GM19395 (cell line): Measurements from ENCODE around the gene TSPAN10.

ENCODE experiments used
- ATAC-seq: cut with Tn5 transposase; IDR thresholded peaks from one replicate; pipeline ENCODE4 v1.9.1; 2021; ENCODE audit warnings: mild to moderate bottlenecking, moderate library complexity; ENCODE audit not compliant: unreplicated experiment

TSPAN10 gene

DNA sequence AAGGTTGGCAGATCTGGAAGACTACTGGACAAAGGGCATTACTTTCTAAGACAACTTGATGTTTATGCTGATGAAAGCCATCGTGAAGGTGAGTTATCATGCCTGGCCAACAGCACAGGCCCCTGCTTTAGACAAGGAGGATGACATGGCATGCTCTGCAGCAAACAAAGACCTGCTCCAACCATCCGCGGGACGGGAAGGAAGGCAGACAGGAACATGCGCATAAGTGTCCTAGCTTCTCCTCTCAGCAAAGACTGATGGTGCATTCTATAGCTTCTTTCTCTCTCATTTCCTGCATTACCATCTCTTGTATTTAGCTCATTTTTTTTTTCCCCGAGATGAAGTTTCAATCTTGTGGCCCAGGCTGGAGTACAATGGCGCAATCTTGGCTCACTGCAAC, 5.5 kb upstream of the TSPAN10 start:
- no peak for ATAC-seq

- ATAC-seq = no peak
Observed at GRCh38 chr17:81635431-81635830, 1.6 kb upstream of the TSPAN10 start.

- no peak for ATAC-seq
Observed at GRCh38 chr17:81635973-81636504, 957 bp upstream of the TSPAN10 start.

DNA sequence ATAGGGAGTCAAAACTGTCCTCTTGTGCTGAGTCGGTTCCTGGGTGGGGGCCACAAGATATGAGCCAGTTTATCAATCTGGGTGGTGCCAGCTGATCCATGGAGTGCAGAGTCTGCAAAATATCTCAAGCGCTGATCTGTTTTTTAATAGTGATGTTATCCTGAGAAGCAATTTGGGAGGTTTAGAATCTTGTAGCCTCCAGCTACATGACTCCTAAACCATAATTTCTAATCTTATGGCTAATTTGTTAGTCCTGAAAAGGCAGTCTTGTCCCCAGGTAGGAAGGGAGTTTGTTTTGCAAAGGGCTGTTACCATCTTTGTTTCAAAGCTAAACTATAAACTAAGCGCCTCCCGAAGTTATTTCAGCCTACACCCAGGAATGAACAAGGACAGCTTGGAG, 1.7 kb downstream of the TSPAN10 start:
- no peak for ATAC-seq

DNA sequence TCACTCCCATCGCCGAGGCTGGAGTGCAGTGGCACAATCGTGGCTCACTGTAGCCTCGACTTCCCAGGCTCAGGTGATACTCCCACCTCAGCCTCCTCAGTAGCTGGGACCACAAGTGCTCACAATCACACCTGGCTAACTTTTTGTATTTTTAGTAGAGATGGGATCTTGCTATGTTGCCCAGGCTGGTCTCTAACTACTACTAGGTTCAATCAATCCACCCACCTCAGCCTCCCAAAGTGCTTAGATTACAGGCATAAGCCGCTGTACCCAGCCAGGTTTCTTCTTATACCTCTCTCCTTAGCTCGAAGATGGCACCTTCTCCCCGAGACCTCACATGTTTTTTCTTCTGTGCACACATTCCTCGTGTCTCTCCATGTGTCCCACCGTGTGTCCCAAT, 3.0 kb downstream of the TSPAN10 start:
- ATAC-seq = no peak

DNA sequence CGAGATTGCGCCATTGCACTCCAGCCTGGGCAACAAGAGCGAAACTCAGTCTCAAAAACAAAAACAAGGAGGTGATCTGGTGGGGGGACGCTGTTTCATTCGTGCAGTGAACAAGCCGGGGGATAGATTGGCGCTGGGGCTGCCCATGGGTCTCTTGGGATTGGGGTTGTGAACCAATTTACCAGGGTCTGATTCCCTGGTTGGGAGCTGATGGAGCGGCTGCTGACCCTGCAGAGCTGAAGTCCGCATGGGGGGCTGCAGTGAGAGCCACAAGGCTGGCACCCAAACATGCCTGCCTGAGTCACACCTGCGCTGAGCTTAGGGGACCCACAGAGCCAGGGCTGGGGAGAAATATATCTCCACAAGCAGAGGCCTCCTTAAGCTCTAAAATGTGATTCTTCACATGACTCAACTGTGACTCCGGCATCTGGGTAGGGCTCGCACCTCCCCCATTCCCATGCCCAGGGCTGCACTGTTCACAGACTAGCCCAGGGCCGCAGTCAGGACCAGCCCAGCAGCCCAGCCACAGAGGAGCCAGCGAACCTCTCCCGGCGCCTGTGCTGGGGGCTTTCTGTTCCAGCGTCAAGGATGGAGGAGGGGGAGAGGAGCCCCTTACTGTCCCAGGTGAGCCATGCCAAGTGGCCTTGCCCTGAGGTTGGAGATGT, 5.0 kb downstream of the TSPAN10 start:
- no peak for ATAC-seq

GRCh38 chr17:81644496-81644895, 7.5 kb downstream of the TSPAN10 start:
- no peak for ATAC-seq

- ATAC-seq = no peak
Observed at GRCh38 chr17:81644976-81645952, 8.3 kb downstream of the TSPAN10 start.

GRCh38 chr17:81646869-81647600, 10.0 kb downstream of the TSPAN10 start:
- ATAC-seq = no peak

GRCh38 chr17:81647640-81648012, 10.6 kb downstream of the TSPAN10 start:
- no peak for ATAC-seq

GRCh38 chr17:81648013-81648706, 11.2 kb downstream of the TSPAN10 start:
- ATAC-seq = no peak

- no peak for ATAC-seq
Observed at GRCh38 chr17:81648707-81649085, 11.7 kb downstream of the TSPAN10 start.

- no peak for ATAC-seq
Observed at GRCh38 chr17:81650951-81651350, 14.0 kb downstream of the TSPAN10 start.

DNA sequence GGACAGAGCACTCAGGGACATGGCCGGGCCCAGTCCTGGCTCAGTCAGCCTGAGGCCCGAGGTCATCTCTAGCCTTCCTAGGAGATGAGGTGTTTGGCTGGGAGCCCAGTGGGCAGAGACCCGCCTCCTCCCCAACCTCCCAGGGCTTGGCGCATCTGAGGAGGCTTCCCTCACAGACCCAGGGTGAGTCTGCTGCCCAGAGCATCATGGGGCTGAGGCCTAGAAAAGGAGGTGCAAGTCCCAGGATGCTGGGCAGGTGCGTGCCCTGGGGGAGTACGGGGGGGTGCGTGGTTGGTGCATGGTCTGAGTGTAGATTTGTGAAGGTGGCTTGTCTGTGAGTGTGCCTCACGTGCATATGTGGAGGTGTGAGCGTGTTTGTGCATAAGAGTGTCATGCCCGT, 14.7 kb downstream of the TSPAN10 start:
- ATAC-seq = no peak

GRCh38 chr17:81652906-81653771, 16.1 kb downstream of the TSPAN10 start:
- no peak for ATAC-seq

DNA sequence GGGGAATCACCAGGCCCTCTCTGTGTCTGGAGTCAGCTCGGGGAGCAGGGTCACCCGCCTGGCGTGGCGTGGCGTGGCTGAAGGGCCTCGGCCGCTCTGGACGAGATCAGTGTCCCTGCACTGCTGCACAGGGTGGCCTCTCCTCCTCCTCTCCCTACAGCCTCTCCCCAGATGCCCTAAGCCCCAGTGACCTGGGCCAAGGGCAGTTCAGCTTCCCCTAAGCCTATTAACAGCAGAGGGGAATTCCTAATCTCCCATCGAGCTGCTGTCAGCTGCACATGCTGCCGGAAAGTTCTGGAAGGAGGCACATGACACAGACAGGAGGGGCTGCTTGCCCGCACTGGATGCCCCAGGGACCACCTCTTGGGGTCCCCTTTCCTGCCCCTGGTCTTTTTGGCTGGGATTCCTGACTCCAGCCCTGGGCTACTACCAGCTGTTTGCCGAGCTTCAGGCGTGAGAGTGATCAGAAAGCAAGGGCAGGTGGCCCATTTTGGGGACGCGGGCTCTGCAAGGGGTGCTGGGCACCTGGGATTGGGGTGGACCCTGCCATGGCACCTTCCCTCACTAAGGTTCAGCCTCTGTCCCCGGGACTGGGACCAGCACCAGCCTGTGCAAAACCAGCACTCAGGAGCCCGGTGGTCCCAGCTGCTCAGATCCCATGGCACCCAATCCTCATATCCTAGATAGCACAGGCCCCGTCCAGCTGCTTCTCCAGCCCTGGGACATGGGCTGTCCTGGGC, 18.6 kb downstream of the TSPAN10 start:
- no peak for ATAC-seq

- ATAC-seq = no peak
Observed at GRCh38 chr17:81656118-81656743, 19.2 kb downstream of the TSPAN10 start, which contains the start of gene PDE6G. PDE6G (minus strand) TSS chr17:81656542; CDS start chr17:81653305, 3,237 bp downstream.

GRCh38 chr17:81656835-81657234, 19.8 kb downstream of the TSPAN10 start:
- ATAC-seq = no peak
